Lower lobe of right lung (tissue), 2 donors: Measurements from ENCODE around the gene TMEM175. TPM values are rescaled to one million over a fixed set of nuclear protein-coding genes. Genes with fewer than 3 reads are reported as not detected.

Experiments
- ATAC-seq, 2 donors: fragments of 200-7000 bp; cut with Tn5 transposase; one replicate each; pipeline ENCODE4 v1.9.1; 2020 to 2022; ENCODE audit warnings: mild to moderate bottlenecking in 2 of 2, moderate library complexity in 2 of 2
- DNase-seq: peaks from one replicate; pipeline ENCODE4 v3.0.0-alpha.2; 2020
- H3K27ac ChIP-seq: fragments of 200-600 bp; one replicate; pipeline ENCODE4 v1.8.0; 2022
- H3K27me3 ChIP-seq: fragments of 200-600 bp; one replicate; pipeline ENCODE4 v1.8.0; 2022; ENCODE audit warnings: low read depth
- H3K36me3 ChIP-seq: fragments of 200-600 bp; one replicate; pipeline ENCODE4 v1.8.0; 2022; ENCODE audit warnings: mild to moderate bottlenecking
- H3K4me1 ChIP-seq: fragments of 200-600 bp; one replicate; pipeline ENCODE4 v1.8.0; 2022
- H3K4me3 ChIP-seq: fragments of 200-600 bp; one replicate; pipeline ENCODE4 v1.8.0; 2022; ENCODE audit warnings: mild to moderate bottlenecking
- H3K9me3 ChIP-seq: fragments of 200-600 bp; one replicate; pipeline ENCODE4 v1.8.0; 2022
- intact Hi-C: fragments of 100-400 bp; cut with DNase I; formaldehyde crosslinking; loops from one replicate; pipeline ENCODE4 v1.11.0; 2022
- total RNA-seq: library from RNA; stranded (reverse); fragmentation: NEBNext Ultra II Directional; extraction: Animal tissue kit (Norgen Biotek cat#: 25700); gene quantifications from one replicate; pipeline ENCODE4 v1.2.1, GENCODE V29; 2021
- TF ChIP-seq, protein P1 (sequence below): fragments of 200-600 bp; IDR thresholded peaks from one replicate; pipeline ENCODE4 v1.8.0; 2022; ENCODE audit warnings: antibody characterized with exemption, mild to moderate bottlenecking
- donor health status: DM: no; HTN: yes; CAD: no; lungs with severe emphysema.

The TMEM175 gene
- total RNA-seq, 1 donor from 2014 or later: 45.3 TPM

DNA sequence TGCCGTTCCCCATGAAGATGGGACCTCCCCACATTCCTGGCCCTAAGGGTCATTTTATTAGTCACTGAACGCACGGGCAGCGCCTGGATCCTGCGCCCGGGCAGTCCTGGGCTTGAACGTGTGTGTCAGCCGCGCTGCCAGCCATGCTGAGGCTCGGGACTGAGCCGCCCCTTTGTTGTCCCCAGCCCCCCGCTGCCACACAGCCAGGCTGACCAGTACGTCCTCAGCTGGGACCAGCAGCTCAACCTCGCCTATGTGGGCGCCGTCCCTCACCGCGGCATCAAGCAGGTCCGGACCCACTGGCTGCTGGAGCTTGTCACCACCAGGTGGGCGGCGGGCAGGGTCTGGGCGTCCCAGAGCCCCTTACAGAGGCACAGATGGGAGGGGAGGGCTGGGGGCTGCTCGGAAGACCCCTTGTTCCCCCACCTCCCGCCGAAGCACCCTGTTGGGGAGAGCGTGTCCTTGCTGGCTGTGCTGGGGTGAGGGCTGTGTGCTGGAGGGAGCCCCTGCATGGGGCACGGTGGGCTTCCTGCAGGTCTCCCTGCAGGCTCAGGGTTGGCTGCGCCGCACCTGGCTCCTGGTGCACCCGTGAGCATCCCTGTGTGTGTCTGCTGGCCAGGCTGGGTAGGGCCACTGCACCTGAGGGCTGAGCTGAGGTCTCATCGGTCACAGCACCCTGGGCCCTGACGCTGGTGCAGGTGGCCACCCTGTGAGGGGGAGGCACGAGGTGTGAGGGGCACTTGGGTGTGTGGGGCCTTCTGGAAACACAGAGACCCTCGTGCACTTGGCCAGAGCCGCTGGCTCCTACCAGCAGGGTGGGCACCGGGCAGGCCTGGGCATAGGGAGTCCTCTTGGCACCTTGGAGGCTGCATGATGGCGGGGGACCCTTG lies 55.6 kb downstream of the TMEM175 start:
- H3K9me3 ChIP-seq: no peaks in the 10 kb centered on the region
- H3K4me3 ChIP-seq: peak overlapping the region; percentile 88
- DNase-seq (no peak), ATAC-seq (no peak)
- H3K27ac ChIP-seq: peak overlapping the region; percentile 75
- peaks cover 43% of the 10 kb centered on the region for H3K4me1 ChIP-seq
- intact Hi-C loops: no loop called here
- TF ChIP-seq, protein P1, sequence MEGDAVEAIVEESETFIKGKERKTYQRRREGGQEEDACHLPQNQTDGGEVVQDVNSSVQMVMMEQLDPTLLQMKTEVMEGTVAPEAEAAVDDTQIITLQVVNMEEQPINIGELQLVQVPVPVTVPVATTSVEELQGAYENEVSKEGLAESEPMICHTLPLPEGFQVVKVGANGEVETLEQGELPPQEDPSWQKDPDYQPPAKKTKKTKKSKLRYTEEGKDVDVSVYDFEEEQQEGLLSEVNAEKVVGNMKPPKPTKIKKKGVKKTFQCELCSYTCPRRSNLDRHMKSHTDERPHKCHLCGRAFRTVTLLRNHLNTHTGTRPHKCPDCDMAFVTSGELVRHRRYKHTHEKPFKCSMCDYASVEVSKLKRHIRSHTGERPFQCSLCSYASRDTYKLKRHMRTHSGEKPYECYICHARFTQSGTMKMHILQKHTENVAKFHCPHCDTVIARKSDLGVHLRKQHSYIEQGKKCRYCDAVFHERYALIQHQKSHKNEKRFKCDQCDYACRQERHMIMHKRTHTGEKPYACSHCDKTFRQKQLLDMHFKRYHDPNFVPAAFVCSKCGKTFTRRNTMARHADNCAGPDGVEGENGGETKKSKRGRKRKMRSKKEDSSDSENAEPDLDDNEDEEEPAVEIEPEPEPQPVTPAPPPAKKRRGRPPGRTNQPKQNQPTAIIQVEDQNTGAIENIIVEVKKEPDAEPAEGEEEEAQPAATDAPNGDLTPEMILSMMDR: no peak
- H3K36me3 ChIP-seq: no peaks in the 10 kb centered on the region
- H3K27me3 ChIP-seq: no peaks in the 10 kb centered on the region

DNA sequence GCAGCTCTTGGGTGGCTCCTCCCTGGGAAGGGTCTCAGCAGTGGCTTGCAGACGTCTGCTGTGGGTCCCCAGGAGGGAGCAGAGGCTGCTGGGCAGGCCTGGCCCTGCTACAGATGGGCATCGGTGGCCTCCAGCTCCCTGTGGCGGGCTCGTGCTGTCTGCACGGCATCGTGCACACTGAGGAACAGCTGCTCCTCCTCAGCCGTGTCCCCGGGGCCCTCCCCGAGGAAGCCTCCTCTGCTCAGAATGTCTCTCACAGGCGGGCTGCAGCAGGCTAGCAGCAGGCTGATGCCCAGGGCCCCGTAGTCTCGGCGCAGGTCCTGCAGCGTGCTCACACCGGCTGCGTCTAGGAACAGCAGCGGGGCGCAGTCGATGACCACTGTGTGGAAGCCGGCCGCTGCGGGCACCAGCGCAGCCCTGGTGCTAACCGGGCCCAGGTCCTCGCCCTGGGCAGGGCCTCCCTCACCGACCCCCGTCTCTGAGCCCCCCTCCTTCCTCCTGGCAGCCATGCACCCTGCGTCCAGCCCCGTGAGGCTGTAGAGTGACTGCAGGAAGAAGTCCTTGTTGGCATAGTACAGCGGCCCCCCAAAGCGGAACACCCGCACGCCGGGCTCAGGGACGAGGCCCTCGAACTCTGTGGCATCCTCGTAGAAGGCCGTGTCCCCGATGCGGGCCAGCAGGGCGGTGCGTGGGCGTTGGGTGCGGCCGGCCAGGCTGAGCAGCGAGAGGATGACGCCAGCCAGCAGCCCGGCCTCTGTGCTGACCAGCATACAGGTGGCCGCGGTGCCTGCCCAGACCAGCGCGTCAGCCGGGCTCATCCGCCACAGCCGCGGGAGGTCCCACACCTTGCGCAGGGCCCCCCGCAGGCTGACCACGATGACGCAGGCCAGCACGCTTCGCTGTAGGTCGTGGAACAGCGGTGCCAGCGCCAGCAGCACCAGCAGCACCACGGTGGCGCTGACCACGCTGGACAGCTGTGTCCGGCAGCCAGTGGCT lies 56.8 kb downstream of the TMEM175 start:
- TF ChIP-seq, protein P1: no peak
- no peaks in the 10 kb centered on the region for H3K36me3 ChIP-seq
- H3K27ac ChIP-seq: no peak overlapping the region
- H3K27me3 ChIP-seq: no peaks in the 10 kb centered on the region
- intact Hi-C loops: no loop called here
- DNase-seq (no peak), ATAC-seq (no peak)
- no peaks in the 10 kb centered on the region for H3K9me3 ChIP-seq
- no peak overlapping the region for H3K4me3 ChIP-seq
- H3K4me1 ChIP-seq: peaks cover 51% of the 10 kb centered on the region

DNA sequence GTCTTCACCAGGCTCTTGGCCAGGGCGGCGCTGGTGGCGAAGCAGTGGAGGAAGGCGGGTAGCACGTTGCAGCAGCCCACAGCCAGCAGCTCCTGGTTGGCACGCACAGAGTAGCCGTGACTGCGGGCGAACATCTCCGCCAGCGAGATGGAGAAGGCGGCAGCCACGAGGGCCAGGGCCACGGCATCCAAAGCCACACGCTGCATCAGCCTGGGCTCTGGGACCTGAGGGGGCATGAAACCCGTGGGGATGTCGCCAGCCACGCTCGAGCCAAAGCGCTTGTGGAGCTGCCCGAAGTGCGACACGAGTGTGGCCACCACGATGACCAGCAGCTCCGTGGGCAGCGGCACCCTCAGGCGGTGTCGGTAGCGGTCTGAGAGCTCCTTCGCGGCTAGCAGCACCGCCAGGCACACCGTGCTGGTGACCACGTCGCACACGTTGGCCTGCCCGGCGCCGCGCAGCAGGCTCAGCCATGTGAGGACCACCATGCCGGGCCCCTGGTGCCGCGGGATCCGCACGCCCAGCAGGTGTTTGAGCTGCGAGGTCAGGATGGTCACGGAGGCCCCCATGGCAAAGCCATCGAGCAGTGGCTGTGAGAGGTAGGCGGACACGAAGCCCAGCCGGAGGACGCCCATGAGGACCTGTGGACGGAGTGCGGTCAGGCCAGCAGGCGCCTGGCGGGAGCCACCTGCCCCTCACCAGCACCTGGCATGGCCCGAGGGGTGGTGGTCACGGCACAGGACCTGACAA lies 57.6 kb downstream of the TMEM175 start:
- no peak for ATAC-seq
- no peak overlapping the region for H3K4me3 ChIP-seq
- peaks cover 43% of the 10 kb centered on the region for H3K4me1 ChIP-seq
- no peaks in the 10 kb centered on the region for H3K36me3 ChIP-seq
- intact Hi-C loops: no loop called here
- no peaks in the 10 kb centered on the region for H3K9me3 ChIP-seq
- DNase-seq: no peak
- no peaks in the 10 kb centered on the region for H3K27me3 ChIP-seq
- no peak overlapping the region for H3K27ac ChIP-seq
- TF ChIP-seq, protein P1: no peak

DNA sequence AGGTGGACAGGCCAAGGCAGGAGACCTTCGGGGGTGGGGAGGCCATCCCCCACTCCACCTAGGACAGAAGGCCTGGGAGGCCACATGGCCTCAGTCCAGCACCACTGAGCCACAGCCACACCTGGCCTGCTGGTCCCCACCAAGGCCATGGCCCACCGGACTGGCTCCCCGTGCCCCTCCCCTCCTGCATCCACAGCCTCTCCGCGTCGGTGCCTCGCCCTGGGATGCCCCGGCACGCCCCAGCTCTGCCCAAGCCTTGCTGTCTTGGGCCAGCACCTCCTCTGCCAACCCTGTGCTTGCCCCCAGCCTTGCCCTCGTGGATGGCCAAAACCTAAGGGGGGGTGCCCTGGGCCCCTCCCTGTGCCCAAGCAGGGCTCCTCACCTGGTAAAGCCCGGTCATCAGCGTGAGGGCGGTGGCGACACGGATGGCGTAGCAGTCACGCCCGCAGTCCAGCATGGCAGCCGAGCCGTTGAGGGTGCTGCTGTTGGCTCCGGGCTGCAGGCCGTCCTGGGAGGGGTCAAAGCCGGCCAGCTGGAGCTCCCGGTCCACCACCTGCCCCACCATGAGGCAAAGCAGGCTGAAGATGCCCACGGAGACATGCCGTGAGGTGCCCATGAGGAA lies 58.6 kb downstream of the TMEM175 start:
- H3K36me3 ChIP-seq: no peaks in the 10 kb centered on the region
- H3K27ac ChIP-seq: no peak overlapping the region
- TF ChIP-seq, protein P1: no peak
- intact Hi-C loops: no loop called here
- ATAC-seq (no peak), DNase-seq (no peak)
- H3K9me3 ChIP-seq: no peaks in the 10 kb centered on the region
- H3K4me3 ChIP-seq: no peak overlapping the region
- H3K27me3 ChIP-seq: no peaks in the 10 kb centered on the region
- H3K4me1 ChIP-seq: peaks cover 34% of the 10 kb centered on the region
